GM19467 (cell line): ENCODE data around the gene TNK1.

Experiments
- ATAC-seq: cut with Tn5 transposase; IDR thresholded peaks from one replicate; pipeline ENCODE4 v1.9.1; 2021; ENCODE audit warnings: mild to moderate bottlenecking, moderate library complexity; ENCODE audit not compliant: unreplicated experiment

TNK1 gene

DNA sequence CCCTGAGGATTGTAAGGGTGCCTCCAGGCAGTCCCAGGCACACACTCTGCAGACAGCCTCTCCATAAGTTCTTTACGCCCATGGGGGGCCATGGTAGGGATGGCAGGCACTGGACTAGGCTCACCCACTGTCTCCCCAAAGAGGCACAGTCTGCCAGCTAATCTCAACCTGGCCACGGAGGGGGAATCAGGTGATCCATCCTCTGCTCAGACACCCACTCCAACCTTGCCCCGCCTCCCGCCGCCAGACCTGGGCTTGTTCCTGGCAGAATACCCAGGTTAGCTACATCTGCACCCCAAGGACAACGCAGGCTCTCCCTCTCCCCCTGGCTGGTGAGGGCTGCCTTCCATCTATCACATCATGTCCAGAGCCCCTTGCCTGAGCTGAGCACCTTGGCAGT, 28.0 kb downstream of the TNK1 start:
- ATAC-seq, result no peak

DNA sequence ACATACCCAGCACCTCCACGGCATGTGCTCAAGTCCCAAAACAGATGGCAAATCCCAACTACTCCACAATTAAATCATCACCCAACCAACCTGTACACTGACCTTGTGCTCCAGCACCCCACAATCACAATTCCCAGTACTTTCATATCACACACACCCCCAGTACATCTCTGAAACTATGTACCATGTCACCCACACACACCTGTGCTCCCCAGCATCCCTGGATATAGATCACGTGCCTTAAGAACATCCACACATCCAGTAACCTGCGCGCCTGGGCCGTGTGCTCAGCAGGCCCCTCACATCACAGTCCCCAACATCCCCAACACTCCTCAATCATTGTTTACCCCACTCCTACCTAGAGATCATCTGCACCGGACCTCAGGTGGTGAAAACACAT, 28.8 kb downstream of the TNK1 start:
- ATAC-seq, result no peak

DNA sequence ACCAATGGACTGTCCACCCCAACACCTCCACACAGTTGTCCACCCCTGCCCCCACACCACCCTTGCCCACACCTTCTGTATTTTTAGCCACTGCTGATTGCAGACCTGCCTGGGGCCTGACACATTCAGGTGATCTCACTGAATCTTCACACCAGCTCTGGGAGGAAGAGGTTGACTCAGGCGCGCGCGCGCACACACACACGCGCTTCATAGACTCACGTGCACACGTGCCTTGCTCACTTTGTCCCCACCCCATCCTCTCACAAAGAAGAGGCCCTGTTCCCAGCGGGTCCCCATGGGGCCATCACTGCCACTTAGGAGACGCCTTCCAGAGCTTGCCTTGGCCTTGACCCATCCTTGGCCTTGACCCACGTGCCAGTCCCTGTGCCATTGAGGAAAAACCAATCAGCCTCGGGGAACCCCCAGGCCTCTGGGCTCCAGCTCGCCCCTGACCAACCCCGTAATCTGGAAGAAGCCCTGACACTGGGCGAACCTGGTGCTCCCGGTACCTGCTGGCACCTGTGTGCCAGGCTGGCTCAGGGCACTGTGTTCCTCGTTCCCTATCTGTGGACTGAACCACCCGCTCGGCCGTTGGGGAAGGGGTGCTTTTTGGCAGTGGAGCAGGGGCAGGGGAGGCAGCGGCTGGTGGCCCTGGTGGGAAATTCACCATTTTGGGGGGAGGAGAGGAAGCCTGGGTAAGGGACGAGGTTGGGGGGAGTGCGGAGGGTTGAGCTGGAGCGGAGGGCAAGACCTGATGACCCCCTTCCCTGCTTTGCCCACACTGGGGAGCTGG, 29.9 kb downstream of the TNK1 start:
- ATAC-seq, result no peak

DNA sequence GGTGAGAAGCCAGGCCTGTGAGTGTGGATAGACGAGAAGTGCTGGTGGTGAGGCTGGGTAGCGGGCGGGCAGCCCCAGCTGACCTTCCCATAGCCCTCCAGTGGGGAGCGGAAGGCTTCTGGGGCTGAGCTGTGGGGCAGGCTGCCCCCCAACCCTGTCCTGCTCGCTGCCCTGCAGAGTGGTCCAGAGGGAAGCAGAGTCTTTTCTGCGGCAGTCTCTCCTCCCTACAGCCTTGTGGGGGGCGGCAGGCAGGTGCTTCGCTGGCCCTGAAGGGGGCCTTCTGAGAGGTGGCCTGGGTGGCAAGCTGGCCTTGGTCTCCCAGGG, 30.5 kb downstream of the TNK1 start:
- no peak for ATAC-seq

DNA sequence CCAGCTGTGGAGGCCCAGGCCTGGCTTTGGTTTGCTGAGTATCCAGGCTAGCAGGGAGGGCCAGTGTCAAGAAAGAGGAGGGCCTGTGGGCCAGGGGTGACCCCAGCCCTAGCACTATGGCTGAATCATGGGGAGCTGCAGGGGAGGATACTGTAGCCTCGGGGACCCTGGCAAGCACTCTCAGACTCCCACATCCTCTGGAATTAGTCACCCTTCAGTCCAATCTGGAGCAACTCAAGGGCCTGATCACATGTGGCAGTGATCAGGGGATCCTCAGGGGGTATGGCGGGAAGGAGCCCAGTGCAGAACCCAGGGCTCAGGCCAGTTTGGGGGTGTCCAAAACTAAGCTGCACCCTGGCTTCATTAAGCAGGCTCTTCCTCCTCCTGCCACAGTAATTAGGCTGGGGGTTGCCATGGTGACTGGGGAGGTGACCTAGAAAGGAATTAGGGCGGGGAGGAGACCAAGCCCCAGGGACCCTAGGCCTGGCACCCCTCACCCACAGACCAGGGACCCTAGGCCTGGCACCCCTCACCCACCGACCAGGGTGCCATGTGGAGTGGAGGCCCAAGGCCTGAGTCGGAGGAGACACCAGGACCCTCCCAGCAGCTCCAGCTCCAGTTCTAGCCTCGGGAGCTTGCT, 32.6 kb downstream of the TNK1 start:
- ATAC-seq, result no peak

DNA sequence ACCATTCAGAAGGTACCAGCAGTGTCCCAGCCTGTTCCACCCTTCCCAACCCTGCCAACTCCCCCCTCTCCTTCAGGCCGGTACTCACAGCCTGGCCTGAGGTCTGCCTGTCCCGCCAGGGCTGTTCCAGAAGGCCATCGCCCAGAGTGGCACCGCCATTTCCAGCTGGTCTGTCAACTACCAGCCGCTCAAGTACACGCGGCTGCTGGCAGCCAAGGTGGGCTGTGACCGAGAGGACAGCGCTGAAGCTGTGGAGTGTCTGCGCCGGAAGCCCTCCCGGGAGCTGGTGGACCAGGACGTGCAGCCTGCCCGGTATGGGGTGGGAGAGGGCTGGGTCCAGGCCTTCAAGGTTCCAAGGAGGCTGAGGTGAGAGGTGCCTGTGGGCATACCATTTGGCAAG, 33.9 kb downstream of the TNK1 start:
- ATAC-seq, result no peak

DNA sequence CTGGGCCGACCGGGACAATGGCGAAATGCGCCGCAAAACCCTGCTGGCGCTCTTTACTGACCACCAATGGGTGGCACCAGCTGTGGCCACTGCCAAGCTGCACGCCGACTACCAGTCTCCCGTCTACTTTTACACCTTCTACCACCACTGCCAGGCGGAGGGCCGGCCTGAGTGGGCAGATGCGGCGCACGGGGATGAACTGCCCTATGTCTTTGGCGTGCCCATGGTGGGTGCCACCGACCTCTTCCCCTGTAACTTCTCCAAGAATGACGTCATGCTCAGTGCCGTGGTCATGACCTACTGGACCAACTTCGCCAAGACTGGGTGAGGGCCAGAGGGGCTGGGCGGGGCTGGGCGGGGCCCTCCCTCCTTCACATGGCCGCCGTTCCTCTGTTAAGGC, 34.9 kb downstream of the TNK1 start:
- ATAC-seq, result no peak

DNA sequence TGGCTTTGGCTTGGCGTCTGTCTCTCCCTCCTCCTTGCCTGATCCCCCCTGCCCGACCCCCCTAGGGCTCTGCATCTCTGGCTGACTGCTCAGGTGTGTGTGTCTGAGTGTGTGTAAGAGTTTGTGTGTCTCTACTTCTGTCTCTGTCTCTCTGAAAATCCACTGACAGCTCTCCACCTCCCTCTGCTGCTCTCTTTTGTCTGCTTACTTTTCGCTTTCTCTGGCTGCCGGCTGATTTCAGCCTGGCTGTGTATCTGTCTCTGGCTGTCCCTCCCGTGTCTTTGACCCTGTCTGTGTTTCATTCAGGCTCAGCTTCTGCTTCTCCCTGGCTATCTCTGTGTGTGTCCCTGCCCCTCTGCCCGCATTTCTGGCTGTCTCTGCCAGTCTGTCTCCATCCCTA, 35.4 kb downstream of the TNK1 start:
- no peak for ATAC-seq

DNA sequence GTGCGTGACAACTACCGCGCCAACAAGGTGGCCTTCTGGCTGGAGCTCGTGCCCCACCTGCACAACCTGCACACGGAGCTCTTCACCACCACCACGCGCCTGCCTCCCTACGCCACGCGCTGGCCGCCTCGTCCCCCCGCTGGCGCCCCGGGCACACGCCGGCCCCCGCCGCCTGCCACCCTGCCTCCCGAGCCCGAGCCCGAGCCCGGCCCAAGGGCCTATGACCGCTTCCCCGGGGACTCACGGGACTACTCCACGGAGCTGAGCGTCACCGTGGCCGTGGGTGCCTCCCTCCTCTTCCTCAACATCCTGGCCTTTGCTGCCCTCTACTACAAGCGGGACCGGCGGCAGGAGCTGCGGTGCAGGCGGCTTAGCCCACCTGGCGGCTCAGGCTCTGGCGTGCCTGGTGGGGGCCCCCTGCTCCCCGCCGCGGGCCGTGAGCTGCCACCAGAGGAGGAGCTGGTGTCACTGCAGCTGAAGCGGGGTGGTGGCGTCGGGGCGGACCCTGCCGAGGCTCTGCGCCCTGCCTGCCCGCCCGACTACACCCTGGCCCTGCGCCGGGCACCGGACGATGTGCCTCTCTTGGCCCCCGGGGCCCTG, 36.3 kb downstream of the TNK1 start:
- ATAC-seq, result no peak

DNA sequence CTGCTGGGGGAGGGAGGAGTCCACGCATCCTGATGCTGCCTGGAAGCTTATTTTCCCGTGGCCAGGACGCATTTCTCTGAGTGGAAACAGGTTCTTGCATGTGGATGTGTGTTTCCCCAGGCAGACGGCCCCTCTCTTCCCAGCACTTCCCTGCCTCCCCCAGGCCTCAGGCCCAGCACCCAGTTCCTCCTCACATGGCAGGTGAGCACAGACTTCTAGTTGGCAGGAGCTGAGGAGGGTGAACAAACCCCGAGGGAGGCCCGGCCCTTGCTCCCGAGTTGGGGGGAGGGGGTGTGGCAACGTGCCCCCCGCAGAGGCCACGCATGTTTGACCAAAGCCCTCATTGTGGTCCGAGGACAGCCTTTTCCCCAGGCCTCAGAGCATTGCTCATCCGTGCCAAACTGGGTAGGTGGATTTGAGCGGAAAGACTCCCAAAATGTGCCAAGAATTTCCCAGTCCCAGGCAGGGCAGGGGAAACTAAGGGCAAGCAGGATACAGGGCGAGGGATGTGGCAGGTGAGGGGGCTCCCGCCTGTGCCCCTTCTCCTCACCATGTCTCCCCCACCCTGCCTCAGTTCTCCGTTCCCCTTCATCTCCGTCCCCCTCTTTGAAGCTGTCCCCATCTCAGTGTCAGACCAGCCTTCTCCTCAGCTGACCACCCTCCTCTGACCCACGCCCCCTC, 37.7 kb downstream of the TNK1 start:
- no peak for ATAC-seq

DNA sequence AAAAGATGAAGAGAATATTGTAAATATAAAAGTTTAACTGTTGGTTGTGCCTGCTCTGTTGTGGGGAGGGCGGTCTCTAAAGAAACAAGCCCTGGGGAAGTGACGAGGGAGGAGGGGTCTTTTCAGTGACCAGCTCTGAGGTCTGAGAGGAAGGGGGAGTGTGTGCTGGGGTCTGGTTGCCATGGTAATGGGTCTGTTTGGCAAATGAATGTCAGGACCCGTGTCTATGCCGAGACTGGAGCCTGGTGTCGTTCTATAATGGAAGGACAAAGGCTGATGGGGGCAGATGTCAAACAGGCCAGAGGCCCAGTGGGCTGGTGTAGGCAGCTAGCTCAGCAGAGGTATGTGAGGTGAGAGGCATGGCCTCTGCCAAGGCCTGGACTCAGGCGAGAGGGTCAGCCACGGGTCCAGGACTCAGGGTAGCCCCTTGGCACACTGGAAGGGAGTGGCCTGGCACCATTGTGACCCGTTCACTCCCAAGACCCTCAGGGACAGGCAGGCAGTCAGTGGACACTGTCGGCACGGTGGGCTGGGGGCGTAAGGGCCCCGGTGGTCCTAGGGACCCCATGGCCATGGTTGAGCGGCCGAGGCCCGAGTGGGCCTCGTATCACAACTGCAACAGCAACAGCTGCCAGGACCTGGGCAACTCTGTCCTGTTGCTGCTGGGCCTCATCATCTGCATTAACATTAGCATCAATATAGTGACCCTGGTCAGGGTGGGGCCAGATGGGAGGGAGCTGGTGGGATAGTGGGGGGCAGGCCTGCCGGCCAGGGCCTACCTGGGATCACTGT, 39.1 kb downstream of the TNK1 start, which contains the start of gene SPEM1:
Gene SPEM1, plus strand, starts transcription at position 506 of the 792 bp plus-strand sequence. Its CDS starts 61 bp downstream, at position 567.
- no peak for ATAC-seq

DNA sequence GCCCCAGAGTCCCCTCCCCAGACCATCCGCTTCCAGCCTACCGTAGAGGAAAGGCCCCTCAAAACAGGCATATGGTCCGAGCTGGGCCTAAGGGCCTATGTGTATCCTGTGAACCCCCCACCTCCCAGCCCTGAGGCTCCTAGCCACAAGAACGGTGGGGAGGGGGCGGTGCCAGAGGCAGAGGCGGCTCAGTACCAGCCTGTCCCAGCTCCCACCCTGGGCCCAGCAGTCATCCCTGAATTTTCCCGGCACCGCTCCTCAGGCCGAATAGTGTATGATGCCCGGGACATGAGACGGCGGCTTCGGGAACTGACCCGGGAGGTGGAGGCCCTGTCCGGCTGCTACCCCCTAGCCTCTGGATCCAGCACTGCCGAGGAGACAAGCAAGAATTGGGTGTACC, 40.3 kb downstream of the TNK1 start:
- no peak for ATAC-seq

DNA sequence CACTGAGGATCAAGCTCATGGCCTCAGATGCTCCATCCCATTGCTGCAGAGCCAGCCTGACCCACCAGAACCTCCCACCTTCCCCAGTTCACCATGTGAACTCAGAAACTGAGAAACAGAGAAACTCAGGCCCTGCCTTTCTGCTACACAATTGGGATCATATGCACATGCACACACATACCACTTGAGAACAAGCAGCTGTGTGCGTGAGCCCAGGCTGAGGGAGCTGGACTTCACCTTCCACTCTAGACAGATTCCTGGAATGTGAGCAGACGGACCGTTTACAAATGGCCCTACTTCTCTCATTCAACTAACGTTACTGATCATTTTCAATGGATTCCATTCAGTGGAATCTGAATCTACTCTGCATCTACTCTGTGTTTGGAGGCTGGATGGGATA, 42.8 kb downstream of the TNK1 start:
- no peak for ATAC-seq

DNA sequence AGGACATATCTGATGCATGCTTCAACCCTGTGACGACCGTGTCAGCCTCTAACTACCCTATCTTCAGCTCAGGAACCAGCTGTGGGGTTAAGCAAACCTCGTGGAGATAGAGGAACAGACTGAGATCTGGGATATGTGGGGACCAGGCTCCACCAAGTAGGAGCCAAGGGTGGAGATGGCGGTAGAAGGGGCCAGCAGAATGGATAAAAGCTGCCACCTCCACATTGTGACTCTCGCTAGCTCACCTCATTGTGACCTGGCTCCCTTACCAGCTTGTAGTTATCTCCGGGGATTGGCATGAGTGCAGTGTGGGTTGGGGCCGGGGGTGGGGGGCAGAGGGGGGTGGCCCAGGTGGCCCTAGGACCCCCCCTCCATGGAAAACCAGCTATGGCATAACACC, 44.4 kb downstream of the TNK1 start, which contains the start of gene SPEM2:
Gene SPEM2, plus strand, starts transcription at position 301 of the 400 bp plus-strand sequence. Its CDS starts 73 bp downstream, at position 374.
- ATAC-seq, result no peak

DNA sequence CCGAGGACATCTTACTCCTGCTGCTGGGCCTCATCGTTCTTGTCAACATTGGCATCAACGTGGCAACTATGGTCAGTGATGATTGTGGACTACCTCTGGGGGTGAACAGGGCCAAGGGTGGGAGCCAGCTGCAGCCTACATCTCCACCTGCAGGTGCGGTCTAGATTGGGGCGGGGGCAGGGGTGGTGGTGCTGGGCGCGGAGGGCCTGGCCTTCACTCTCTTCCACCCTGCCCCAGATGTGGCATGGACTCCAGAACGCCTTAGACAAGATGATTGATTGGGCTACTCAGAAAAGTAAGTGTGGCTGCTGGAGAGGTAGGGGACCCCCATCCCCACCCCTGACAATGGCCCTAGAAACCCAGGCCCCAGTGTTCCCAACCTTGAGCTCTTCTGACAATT, 44.9 kb downstream of the TNK1 start:
- ATAC-seq, result no peak

DNA sequence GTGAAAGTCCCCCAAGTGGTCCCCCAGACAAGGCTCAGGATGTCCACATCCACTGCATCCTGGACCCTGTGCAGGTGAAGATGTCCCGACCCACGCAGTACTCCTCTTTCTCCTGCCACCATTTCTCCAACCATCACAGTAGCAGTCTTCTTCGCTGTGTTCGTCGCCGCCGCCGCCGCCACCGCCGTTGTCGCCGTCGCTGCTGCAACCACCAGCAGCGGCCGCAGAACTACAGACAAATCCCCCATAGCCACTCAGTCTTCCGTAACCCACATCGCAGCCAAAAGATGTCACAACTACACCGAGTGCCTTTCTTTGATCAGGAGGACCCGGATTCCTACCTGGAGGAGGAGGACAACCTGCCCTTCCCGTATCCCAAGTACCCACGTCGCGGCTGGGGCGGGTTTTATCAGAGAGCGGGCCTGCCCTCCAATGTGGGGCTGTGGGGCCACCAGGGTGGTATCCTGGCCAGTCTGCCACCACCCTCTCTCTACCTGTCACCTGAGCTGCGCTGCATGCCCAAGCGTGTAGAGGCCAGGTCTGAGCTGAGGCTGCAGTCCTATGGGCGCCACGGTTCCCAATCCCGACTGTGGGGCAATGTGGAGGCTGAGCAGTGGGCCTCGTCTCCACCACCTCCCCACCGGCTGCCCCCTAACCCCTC, 45.4 kb downstream of the TNK1 start:
- ATAC-seq, result no peak

DNA sequence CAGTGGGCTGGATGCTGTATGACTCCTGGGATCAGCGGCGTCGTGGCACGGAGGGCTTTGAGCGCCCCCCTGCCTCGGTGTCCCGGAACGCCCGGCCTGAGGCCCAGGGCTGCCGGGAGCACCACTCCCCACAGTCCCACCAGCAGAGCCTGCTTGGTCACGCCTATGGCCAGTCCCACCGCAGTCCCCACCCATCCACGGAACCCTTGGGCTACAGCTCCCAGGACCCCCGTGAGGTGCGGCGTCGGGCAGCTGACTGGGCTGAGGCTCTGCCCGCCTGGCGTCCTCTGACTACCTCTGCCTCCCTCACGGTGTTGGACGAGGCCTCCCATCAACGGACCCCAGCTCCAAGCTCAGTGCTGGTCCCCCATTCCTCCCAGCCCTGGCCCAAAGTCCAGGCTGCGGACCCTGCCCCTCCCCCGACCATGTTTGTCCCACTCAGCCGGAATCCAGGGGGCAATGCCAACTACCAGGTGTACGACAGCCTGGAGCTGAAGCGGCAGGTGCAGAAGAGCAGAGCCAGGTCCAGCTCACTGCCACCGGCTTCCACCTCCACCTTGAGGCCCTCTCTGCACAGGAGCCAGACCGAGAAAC, 46.1 kb downstream of the TNK1 start:
- no peak for ATAC-seq

DNA sequence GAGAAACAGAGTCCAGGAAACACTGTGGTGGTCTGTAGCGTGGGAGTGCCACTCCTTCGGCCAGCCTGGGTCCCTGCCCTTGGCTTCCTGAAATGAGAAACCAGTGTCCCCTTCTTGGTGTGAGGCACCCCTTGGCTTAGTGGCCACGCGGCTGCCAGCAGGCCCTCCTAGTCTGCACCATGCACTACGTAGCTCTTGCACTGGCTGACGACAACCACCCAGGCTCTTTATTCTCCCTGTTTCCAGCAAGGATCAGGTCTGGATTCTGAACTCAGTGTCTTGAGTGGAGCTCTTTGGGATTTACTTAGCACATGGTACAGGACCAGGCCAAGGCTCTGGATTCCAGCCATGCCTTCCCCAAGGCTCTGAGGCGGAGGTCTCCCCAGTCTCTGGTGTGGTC, 46.7 kb downstream of the TNK1 start:
- no peak for ATAC-seq

DNA sequence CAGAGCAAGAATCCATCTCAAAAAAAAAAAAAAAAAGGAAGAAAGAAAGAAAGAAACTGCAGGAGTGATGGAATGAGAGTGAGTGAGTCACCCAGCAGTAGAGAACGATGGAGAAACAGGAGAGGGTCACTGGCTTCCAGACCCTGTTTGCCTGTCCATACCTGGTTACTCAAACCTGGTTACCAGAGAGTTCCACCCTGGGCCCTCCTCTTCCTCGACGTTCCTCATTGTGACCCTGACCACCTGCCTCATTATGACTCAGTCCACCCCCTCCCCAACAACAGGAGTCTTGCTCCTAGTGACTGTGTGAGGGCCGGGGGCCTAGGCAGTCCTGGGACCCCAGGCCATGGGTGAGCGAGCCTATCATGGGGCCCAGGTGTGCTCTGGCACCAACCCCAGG, 47.7 kb downstream of the TNK1 start, which contains the start of gene SPEM3:
Gene SPEM3, plus strand, starts transcription at position 301 of the 400 bp plus-strand sequence. Its CDS starts 46 bp downstream, at position 347.
- no peak for ATAC-seq

DNA sequence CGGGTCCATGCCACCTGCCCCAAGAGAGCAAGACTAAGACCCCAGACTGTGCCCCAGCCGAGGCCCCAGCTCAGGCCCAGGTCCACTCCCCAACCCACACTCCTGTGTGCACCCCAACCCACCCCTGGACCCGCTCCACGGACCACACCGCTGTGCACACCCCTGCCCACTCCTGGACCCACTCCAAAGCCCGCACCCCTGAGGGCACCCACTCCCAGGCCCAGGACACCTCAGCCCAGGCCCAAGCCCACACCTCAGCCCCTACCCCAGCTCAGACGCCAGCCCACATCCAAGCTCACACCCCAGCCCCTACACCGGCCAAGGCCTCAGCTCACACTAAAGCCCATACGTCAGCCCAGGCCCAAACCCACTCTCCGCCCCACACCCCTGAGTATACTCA, 48.8 kb downstream of the TNK1 start:
- ATAC-seq, result no peak
